H1 (cell line): ENCODE results near the gene EYA4. TPM values are rescaled to one million over a fixed set of nuclear protein-coding genes. Genes with fewer than 3 reads are reported as not detected.

Source experiments
- CTCF ChIA-PET: fragments of 300-600 bp; sonication (Branson Sonifier 250); formaldehyde crosslinking; loops from one replicate; lab custom pipeline; 2021; ENCODE audit not compliant: partially characterized antibody; lab: Charles Lee
- POLR2A ChIA-PET: fragments of 300-600 bp; sonication (Branson Sonifier 250); formaldehyde crosslinking; loops from one replicate; lab custom pipeline; 2021; ENCODE audit warnings: inconsistent platforms; ENCODE audit not compliant: partially characterized antibody; lab: Charles Lee
- DNase-seq, 2 experiments: peaks; one replicate each; pipeline versions ENCODE4 v3.0.0 to v3.0.0-alpha.2; 2010 to 2022; ENCODE audit warnings: low spot score in 2 of 2, low read depth in 1 of 2, mixed read lengths in 1 of 2
- FAIRE-seq: peaks from 2 replicates; lab custom pipeline; 2011; peaks lifted over from hg19 to GRCh38; lab: Jason Lieb, UNC
- H2AFZ ChIP-seq: 2 replicates; pipeline ENCODE4 v1.8.1; 2012; ENCODE audit warnings: low read length, inconsistent platforms
- H2AK5ac ChIP-seq: 2 replicates; pipeline ENCODE4 v1.6.1; 2013; ENCODE audit warnings: low read depth, low read length
- H2BK120ac ChIP-seq: replicated peaks from 2 replicates; pipeline ENCODE3; 2013; ENCODE audit warnings: low read depth, low read length, inconsistent platforms
- H2BK12ac ChIP-seq: 2 replicates; pipeline ENCODE4 v1.6.1; 2013; ENCODE audit warnings: low read depth, low read length
- H2BK15ac ChIP-seq: 2 replicates; pipeline ENCODE4 v1.6.1; 2013; ENCODE audit warnings: low read length
- H2BK20ac ChIP-seq: 2 replicates; pipeline ENCODE4 v1.6.1; 2013; ENCODE audit warnings: low read length
- H2BK5ac ChIP-seq: 2 replicates; pipeline ENCODE4 v1.6.1; 2013; ENCODE audit warnings: low read depth, low read length
- H3K14ac ChIP-seq: 2 replicates; pipeline ENCODE4 v1.6.1; 2013; ENCODE audit warnings: inconsistent platforms; ENCODE audit not compliant: insufficient read length
- H3K18ac ChIP-seq: 2 replicates; pipeline ENCODE4 v1.6.1; 2013; ENCODE audit warnings: low read length; ENCODE audit errors: extremely low read depth
- H3K23ac ChIP-seq: 2 replicates; pipeline ENCODE4 v1.6.1; 2013; ENCODE audit warnings: inconsistent platforms; ENCODE audit not compliant: insufficient read length
- H3K23me2 ChIP-seq: 2 replicates; pipeline ENCODE4 v1.6.1; 2013; ENCODE audit warnings: low read depth, low read length
- H3K27ac ChIP-seq: 2 replicates; pipeline ENCODE4 v1.6.1; 2011; ENCODE audit warnings: low read depth, low read length, inconsistent platforms
- H3K27me3 ChIP-seq, 4 experiments: replicated peaks in 1 of 4; 1 replicate in 1 of 4; 2 replicates in 3 of 4; pipeline versions ENCODE4 v1.6.1 to v1.8.1; 2011 to 2013; ENCODE audit warnings: low read length in 3 of 4, mild to moderate bottlenecking in 3 of 4, inconsistent platforms in 2 of 4, mixed read lengths in 2 of 4, moderate library complexity in 1 of 4; ENCODE audit not compliant: control insufficient read depth in 3 of 4, insufficient read depth in 3 of 4; ENCODE audit errors: extremely low read depth in 1 of 4
- H3K36me3 ChIP-seq, 4 experiments: 2 replicates each; pipeline versions ENCODE4 v1.6.1 to v1.8.1; 2011 to 2013; ENCODE audit warnings: mild to moderate bottlenecking in 4 of 4, low read length in 3 of 4, moderate library complexity in 2 of 4, control low read depth in 1 of 4, inconsistent platforms in 1 of 4; ENCODE audit not compliant: insufficient read depth in 4 of 4, control insufficient read depth in 2 of 4
- H3K4ac ChIP-seq: replicated peaks from 2 replicates; pipeline ENCODE3; 2013; ENCODE audit warnings: low read length, low read depth, mixed read lengths, inconsistent platforms; ENCODE audit not compliant: insufficient read length
- H3K4me1 ChIP-seq, 4 experiments: replicated peaks in 1 of 4; 1 replicate in 1 of 4; 2 replicates in 3 of 4; pipeline versions ENCODE4 v1.6.1 to v1.8.1; 2011 to 2013; ENCODE audit warnings: low read length in 3 of 4, inconsistent platforms in 2 of 4, mixed read lengths in 1 of 4; ENCODE audit not compliant: insufficient read depth in 4 of 4, control insufficient read depth in 3 of 4
- H3K4me2 ChIP-seq, 2 experiments: 2 replicates each; pipeline versions ENCODE4 v1.6.1 to v1.8.1; 2011 to 2013; ENCODE audit warnings: low read depth in 2 of 2, low read length in 2 of 2, control low read depth in 1 of 2, inconsistent platforms in 1 of 2, mild to moderate bottlenecking in 1 of 2; ENCODE audit not compliant: insufficient read depth in 1 of 2
- H3K4me3 ChIP-seq, 4 experiments: fragments of 200-600, 300-600 bp in 1 of 4; sonication (generic), shearing (Covaris generic), sonication (Bioruptor Twin) in 1 of 4; 2 replicates each; pipeline versions ENCODE4 v1.5.1 to v1.8.1; 2011 to 2016; ENCODE audit warnings: low read length in 4 of 4, low read depth in 3 of 4, control low read depth in 2 of 4, inconsistent platforms in 2 of 4, mild to moderate bottlenecking in 2 of 4, mixed read lengths in 1 of 4, moderate library complexity in 1 of 4; ENCODE audit not compliant: insufficient read depth in 2 of 4; ENCODE audit errors: extremely low read depth in 1 of 4
- H3K56ac ChIP-seq: replicated peaks from 2 replicates; pipeline ENCODE3; 2013; ENCODE audit warnings: low read depth, mild to moderate bottlenecking, mixed read lengths, low read length, inconsistent platforms; ENCODE audit not compliant: insufficient read length
- H3K79me1 ChIP-seq: 2 replicates; pipeline ENCODE4 v1.6.1; 2013; ENCODE audit warnings: low read depth, low read length, control low read depth
- H3K79me2 ChIP-seq, 2 experiments: 2 replicates each; pipeline versions ENCODE4 v1.6.1 to v1.8.1; 2012 to 2013; ENCODE audit warnings: low read length in 2 of 2, mild to moderate bottlenecking in 2 of 2, inconsistent platforms in 1 of 2; ENCODE audit not compliant: insufficient read depth in 2 of 2, control insufficient read depth in 1 of 2
- H3K9ac ChIP-seq, 4 experiments: replicated peaks in 1 of 4; 1 replicate in 1 of 4; 2 replicates in 3 of 4; pipeline versions ENCODE4 v1.6.1 to v1.8.1; 2011 to 2013; ENCODE audit warnings: low read depth in 3 of 4, low read length in 3 of 4, control low read depth in 2 of 4, mild to moderate bottlenecking in 2 of 4, moderate library complexity in 2 of 4, inconsistent platforms in 1 of 4; ENCODE audit errors: extremely low read depth in 1 of 4
- H3K9me3 ChIP-seq, 2 experiments: 2 replicates each; pipeline versions ENCODE4 v1.6.1 to v1.8.1; 2012 to 2013; ENCODE audit warnings: mild to moderate bottlenecking in 2 of 2, moderate library complexity in 2 of 2, control low read depth in 1 of 2, inconsistent platforms in 1 of 2, low read depth in 1 of 2, low read length in 1 of 2, mixed read lengths in 1 of 2; ENCODE audit not compliant: insufficient read depth in 2 of 2
- H4K20me1 ChIP-seq, 2 experiments: replicated peaks in 1 of 2; 2 replicates each; pipeline versions ENCODE3 to v1.8.1; 2011 to 2013; ENCODE audit warnings: inconsistent platforms in 2 of 2, low read length in 2 of 2, mild to moderate bottlenecking in 1 of 2; ENCODE audit not compliant: insufficient read depth in 2 of 2, control insufficient read depth in 1 of 2
- H4K5ac ChIP-seq: 2 replicates; pipeline ENCODE4 v1.6.1; 2013; ENCODE audit warnings: low read length, low read depth, mixed read lengths, inconsistent platforms; ENCODE audit not compliant: insufficient read length
- H4K8ac ChIP-seq: 2 replicates; pipeline ENCODE4 v1.8.0; 2013; ENCODE audit warnings: mild to moderate bottlenecking, moderate library complexity, low read length, inconsistent platforms; ENCODE audit not compliant: insufficient read depth; ENCODE audit errors: extremely low read depth
- H4K91ac ChIP-seq: replicated peaks from 2 replicates; pipeline ENCODE3; 2013; ENCODE audit warnings: low read length, mixed read lengths, inconsistent platforms; ENCODE audit not compliant: insufficient read length
- BRCA1 ChIP-seq: IDR thresholded peaks from 2 replicates; pipeline ENCODE4 v1.6.1; 2012; ENCODE audit warnings: low read depth, low read length, improper control_type of control experiment
- CTBP2 ChIP-seq: IDR thresholded peaks from 2 replicates; pipeline ENCODE4 v1.7.0; 2011; ENCODE audit warnings: borderline replicate concordance, mild to moderate bottlenecking, moderate library complexity, mixed read lengths, low read length; ENCODE audit not compliant: insufficient read depth, insufficient read length
- EZH2 ChIP-seq: fragments of 200-600 bp; sonication (generic); IDR thresholded peaks from 2 replicates; pipeline ENCODE4 v1.7.1; 2012; ENCODE audit warnings: low read depth, mild to moderate bottlenecking, moderate library complexity, low read length, inconsistent platforms; ENCODE audit not compliant: severe bottlenecking
- GABPA ChIP-seq: IDR thresholded peaks from 2 replicates; pipeline ENCODE4 v1.6.1; 2011; ENCODE audit warnings: mild to moderate bottlenecking, low read length, moderate library complexity, borderline replicate concordance; ENCODE audit not compliant: insufficient read depth
- JUND ChIP-seq: IDR thresholded peaks from 2 replicates; pipeline ENCODE4 v1.6.1; 2011; ENCODE audit warnings: mild to moderate bottlenecking, improper control_type of control experiment, low read length
- KDM1A ChIP-seq: fragments of 200-600, 300-600 bp; sonication (generic); IDR thresholded peaks from 2 replicates; pipeline ENCODE4 v1.7.1; 2016; ENCODE audit warnings: mild to moderate bottlenecking, low read length, borderline replicate concordance
- KDM4A ChIP-seq: IDR thresholded peaks from one replicate; pipeline ENCODE4 v1.7.1; 2012; ENCODE audit warnings: low read depth, mild to moderate bottlenecking, moderate library complexity, low read length, inconsistent platforms; ENCODE audit not compliant: severe bottlenecking
- NRF1 ChIP-seq: IDR thresholded peaks from 2 replicates; pipeline ENCODE4 v1.6.1; 2011; ENCODE audit warnings: mild to moderate bottlenecking, low read depth, low read length, improper control_type of control experiment
- POLR2A ChIP-seq, 2 experiments: IDR thresholded peaks; 1 replicate in 1 of 2; 2 replicates in 1 of 2; pipeline ENCODE4 v1.6.1; 2011; ENCODE audit warnings: low read depth in 2 of 2, low read length in 2 of 2, mild to moderate bottlenecking in 2 of 2; ENCODE audit errors: control extremely low read depth in 1 of 2
- RAD21 ChIP-seq, 2 experiments: IDR thresholded peaks in 1 of 2; conservative IDR thresholded peaks in 1 of 2; 2 replicates each; pipeline ENCODE4 v1.6.1; 2011; ENCODE audit warnings: low read depth in 2 of 2, low read length in 2 of 2, improper control_type of control experiment in 1 of 2, inconsistent platforms in 1 of 2, mild to moderate bottlenecking in 1 of 2, moderate library complexity in 1 of 2
- SAP30 ChIP-seq: fragments of 300-600 bp; sonication (generic); IDR thresholded peaks from 2 replicates; pipeline ENCODE4 v1.7.1; 2012; ENCODE audit warnings: low read length, moderate library complexity, mild to moderate bottlenecking, inconsistent platforms; ENCODE audit not compliant: insufficient read depth, insufficient replicate concordance
- SRF ChIP-seq: IDR thresholded peaks from 2 replicates; pipeline ENCODE4 v1.6.1; 2011; ENCODE audit warnings: mild to moderate bottlenecking, low read depth, low read length, moderate library complexity
- WGBS, 2 experiments: shearing (Covaris generic) in 1 of 2; methylation state at CpG; one replicate each; pipeline versions ENCODE4 v1.1.6 to v1.1.7; 2013 to 2015; ENCODE audit warnings: low lambda C conversion rate in 2 of 2, mixed read lengths in 2 of 2, inconsistent platforms in 1 of 2, low coverage in 1 of 2, missing lambda C conversion rate in 1 of 2; ENCODE audit not compliant: insufficient replicate concordance in 2 of 2, insufficient coverage in 1 of 2, insufficient read length in 1 of 2; ENCODE audit errors: extremely low coverage in 1 of 2, missing lambda C conversion rate in 1 of 2; 5-methylcytosine and 5-hydroxymethylcytosine counted together
- polyA plus RNA-seq, 7 experiments: library from polyadenylated mRNA; depleted of rRNA in 3 of 7; stranded (reverse) in 5 of 7; unstranded in 2 of 7; fragments of >200 nt in 5 of 7; fragments of 200-250 nt in 2 of 7; gene quantifications; 1 replicate in 5 of 7; 2 replicates in 1 of 7; 4 replicates in 1 of 7; pipeline versions ENCODE4 v1.2.1 to v1.2.3, GENCODE V29; 2011 to 2013; ENCODE audit warnings: missing spikeins in 2 of 7, mixed read lengths in 2 of 7
- total RNA-seq: library from RNA; stranded (reverse); fragmentation: NEBNext Ultra II Directional; extraction: Animal tissue kit (Norgen Biotek cat#: 25700); gene quantifications from 2 replicates; pipeline ENCODE4 v1.2.1, GENCODE V29; 2021

EYA4 gene
- total and polyA plus RNA-seq, 2 of the 8 experiments (the other 6 are each of a cell fraction or from before 2014, with no cell fraction given): 0.06 to 0.17 TPM

DNA sequence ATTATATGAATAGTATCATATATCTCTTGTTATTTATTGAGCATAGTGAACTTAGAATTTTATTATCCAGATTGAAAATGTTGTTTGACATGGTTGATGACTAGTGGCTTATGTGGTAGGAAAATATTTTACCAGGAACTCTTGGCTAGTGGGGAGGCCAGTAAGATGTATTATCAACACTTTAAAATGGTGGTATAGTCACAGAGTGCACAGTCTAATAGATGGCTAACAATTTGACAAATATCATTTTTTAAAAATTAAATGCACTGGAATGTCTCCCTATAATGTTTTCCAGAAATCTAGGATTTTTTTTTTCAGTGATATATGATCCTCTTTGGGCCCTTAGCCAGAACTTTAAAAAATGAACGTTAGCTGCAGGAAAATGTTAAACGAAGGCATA is 26.9 kb upstream of the EYA4 start:
- H3K27ac ChIP-seq: no peak overlapping the region
- H2AK5ac ChIP-seq: no peak overlapping the region
- no peak overlapping the region for H3K4me2 ChIP-seq
- H2BK20ac ChIP-seq: no peak overlapping the region
- no peak overlapping the region for H4K5ac ChIP-seq
- no peak overlapping the region for H4K8ac ChIP-seq
- FAIRE-seq (no peak), DNase-seq (no peak)
- H4K91ac ChIP-seq: no peak overlapping the region
- ChIA-PET CTCF (interaction anchor here (0.7 kb wide), 1 partner anchor 11 kb away, joined by 3 read pairs; no protein-coding TSS in a partner anchor), POLR2A (no interaction called here)
- no peak overlapping the region for H3K23ac ChIP-seq
- H3K36me3 ChIP-seq: no peaks in the 10 kb centered on the region
- H3K79me1 ChIP-seq: no peaks in the 10 kb centered on the region
- H3K27me3 ChIP-seq: no peaks in the 10 kb centered on the region
- H3K4me1 ChIP-seq: no peaks in the 10 kb centered on the region
- no peak overlapping the region for H2BK15ac ChIP-seq
- H2BK12ac ChIP-seq: no peak overlapping the region
- 0 out of 4 replicates have a peak, but pooled peaks cover 0 to 3% of the 10 kb centered on the region in 2 experiments for H3K9me3 ChIP-seq
- H2BK120ac ChIP-seq: no peak overlapping the region
- H2AFZ ChIP-seq: no peak overlapping the region
- no peak overlapping the region for H3K4ac ChIP-seq
- H4K20me1 ChIP-seq: no peaks in the 10 kb centered on the region
- no peak overlapping the region for H3K18ac ChIP-seq
- H3K14ac ChIP-seq: no peak overlapping the region
- H2BK5ac ChIP-seq: no peak overlapping the region
- no peaks in the 10 kb centered on the region for H3K79me2 ChIP-seq
- no peaks in the 10 kb centered on the region for H3K23me2 ChIP-seq
- no peak overlapping the region for H3K9ac ChIP-seq
- no peak overlapping the region for H3K4me3 ChIP-seq
- TF ChIP-seq KDM1A (no peak), NRF1 (no peak), GABPA (no peak), KDM4A (no peak), RAD21 (IDR thresholded peaks at IDR 0.05 in 1 of 2, conservative IDR thresholded peaks at IDR 0.05 in 1 of 2; ENCODE audit: low read depth in 2 of 2, low read length in 2 of 2) (no peak), POLR2A (IDR thresholded peaks at IDR 0.05; ENCODE audit: control extremely low read depth in 1 of 2, low read depth in 2 of 2, low read length in 2 of 2) (no peak), SRF (no peak), BRCA1 (no peak), EZH2 (no peak), CTBP2 (no peak), JUND (no peak), SAP30 (no peak)
- 45% methylated on average over 2 of the region's 2 CpGs; no CpG with 5 or more reads in 1 of the 2 experiments for WGBS, 2 experiments
- no peak overlapping the region for H3K56ac ChIP-seq
